H1 (cell line): Measurements from ENCODE around the gene VIPR2. TPM values are rescaled to one million over a fixed set of nuclear protein-coding genes. Genes with fewer than 3 reads are reported as not detected.

Source experiments
- CTCF ChIA-PET: fragments of 300-600 bp; sonication (Branson Sonifier 250); formaldehyde crosslinking; loops from one replicate; lab custom pipeline; 2021; ENCODE audit not compliant: partially characterized antibody; lab: Charles Lee
- POLR2A ChIA-PET: fragments of 300-600 bp; sonication (Branson Sonifier 250); formaldehyde crosslinking; loops from one replicate; lab custom pipeline; 2021; ENCODE audit warnings: inconsistent platforms; ENCODE audit not compliant: partially characterized antibody; lab: Charles Lee
- DNase-seq, 2 experiments: peaks; one replicate each; pipeline versions ENCODE4 v3.0.0 to v3.0.0-alpha.2; 2010 to 2022; ENCODE audit warnings: low spot score in 2 of 2, low read depth in 1 of 2, mixed read lengths in 1 of 2
- FAIRE-seq: peaks from 2 replicates; lab custom pipeline; 2011; peaks lifted over from hg19 to GRCh38; lab: Jason Lieb, UNC
- H2AFZ ChIP-seq: 2 replicates; pipeline ENCODE4 v1.8.1; 2012; ENCODE audit warnings: low read length, inconsistent platforms
- H2AK5ac ChIP-seq: 2 replicates; pipeline ENCODE4 v1.6.1; 2013; ENCODE audit warnings: low read depth, low read length
- H2BK120ac ChIP-seq: replicated peaks from 2 replicates; pipeline ENCODE3; 2013; ENCODE audit warnings: low read depth, low read length, inconsistent platforms
- H2BK12ac ChIP-seq: 2 replicates; pipeline ENCODE4 v1.6.1; 2013; ENCODE audit warnings: low read depth, low read length
- H2BK15ac ChIP-seq: 2 replicates; pipeline ENCODE4 v1.6.1; 2013; ENCODE audit warnings: low read length
- H2BK20ac ChIP-seq: 2 replicates; pipeline ENCODE4 v1.6.1; 2013; ENCODE audit warnings: low read length
- H2BK5ac ChIP-seq: 2 replicates; pipeline ENCODE4 v1.6.1; 2013; ENCODE audit warnings: low read depth, low read length
- H3K14ac ChIP-seq: 2 replicates; pipeline ENCODE4 v1.6.1; 2013; ENCODE audit warnings: inconsistent platforms; ENCODE audit not compliant: insufficient read length
- H3K18ac ChIP-seq: 2 replicates; pipeline ENCODE4 v1.6.1; 2013; ENCODE audit warnings: low read length; ENCODE audit errors: extremely low read depth
- H3K23ac ChIP-seq: 2 replicates; pipeline ENCODE4 v1.6.1; 2013; ENCODE audit warnings: inconsistent platforms; ENCODE audit not compliant: insufficient read length
- H3K23me2 ChIP-seq: 2 replicates; pipeline ENCODE4 v1.6.1; 2013; ENCODE audit warnings: low read depth, low read length
- H3K27ac ChIP-seq: 2 replicates; pipeline ENCODE4 v1.6.1; 2011; ENCODE audit warnings: low read depth, low read length, inconsistent platforms
- H3K27me3 ChIP-seq, 4 experiments: replicated peaks in 1 of 4; 1 replicate in 1 of 4; 2 replicates in 3 of 4; pipeline versions ENCODE4 v1.6.1 to v1.8.1; 2011 to 2013; ENCODE audit warnings: low read length in 3 of 4, mild to moderate bottlenecking in 3 of 4, inconsistent platforms in 2 of 4, mixed read lengths in 2 of 4, moderate library complexity in 1 of 4; ENCODE audit not compliant: control insufficient read depth in 3 of 4, insufficient read depth in 3 of 4; ENCODE audit errors: extremely low read depth in 1 of 4
- H3K36me3 ChIP-seq, 4 experiments: 2 replicates each; pipeline versions ENCODE4 v1.6.1 to v1.8.1; 2011 to 2013; ENCODE audit warnings: mild to moderate bottlenecking in 4 of 4, low read length in 3 of 4, moderate library complexity in 2 of 4, control low read depth in 1 of 4, inconsistent platforms in 1 of 4; ENCODE audit not compliant: insufficient read depth in 4 of 4, control insufficient read depth in 2 of 4
- H3K4ac ChIP-seq: replicated peaks from 2 replicates; pipeline ENCODE3; 2013; ENCODE audit warnings: low read length, low read depth, mixed read lengths, inconsistent platforms; ENCODE audit not compliant: insufficient read length
- H3K4me1 ChIP-seq, 4 experiments: replicated peaks in 1 of 4; 1 replicate in 1 of 4; 2 replicates in 3 of 4; pipeline versions ENCODE4 v1.6.1 to v1.8.1; 2011 to 2013; ENCODE audit warnings: low read length in 3 of 4, inconsistent platforms in 2 of 4, mixed read lengths in 1 of 4; ENCODE audit not compliant: insufficient read depth in 4 of 4, control insufficient read depth in 3 of 4
- H3K4me2 ChIP-seq, 2 experiments: 2 replicates each; pipeline versions ENCODE4 v1.6.1 to v1.8.1; 2011 to 2013; ENCODE audit warnings: low read depth in 2 of 2, low read length in 2 of 2, control low read depth in 1 of 2, inconsistent platforms in 1 of 2, mild to moderate bottlenecking in 1 of 2; ENCODE audit not compliant: insufficient read depth in 1 of 2
- H3K4me3 ChIP-seq, 4 experiments: fragments of 200-600, 300-600 bp in 1 of 4; sonication (generic), shearing (Covaris generic), sonication (Bioruptor Twin) in 1 of 4; 2 replicates each; pipeline versions ENCODE4 v1.5.1 to v1.8.1; 2011 to 2016; ENCODE audit warnings: low read length in 4 of 4, low read depth in 3 of 4, control low read depth in 2 of 4, inconsistent platforms in 2 of 4, mild to moderate bottlenecking in 2 of 4, mixed read lengths in 1 of 4, moderate library complexity in 1 of 4; ENCODE audit not compliant: insufficient read depth in 2 of 4; ENCODE audit errors: extremely low read depth in 1 of 4
- H3K56ac ChIP-seq: replicated peaks from 2 replicates; pipeline ENCODE3; 2013; ENCODE audit warnings: low read depth, mild to moderate bottlenecking, mixed read lengths, low read length, inconsistent platforms; ENCODE audit not compliant: insufficient read length
- H3K79me1 ChIP-seq: 2 replicates; pipeline ENCODE4 v1.6.1; 2013; ENCODE audit warnings: low read depth, low read length, control low read depth
- H3K79me2 ChIP-seq, 2 experiments: 2 replicates each; pipeline versions ENCODE4 v1.6.1 to v1.8.1; 2012 to 2013; ENCODE audit warnings: low read length in 2 of 2, mild to moderate bottlenecking in 2 of 2, inconsistent platforms in 1 of 2; ENCODE audit not compliant: insufficient read depth in 2 of 2, control insufficient read depth in 1 of 2
- H3K9ac ChIP-seq, 4 experiments: replicated peaks in 1 of 4; 1 replicate in 1 of 4; 2 replicates in 3 of 4; pipeline versions ENCODE4 v1.6.1 to v1.8.1; 2011 to 2013; ENCODE audit warnings: low read depth in 3 of 4, low read length in 3 of 4, control low read depth in 2 of 4, mild to moderate bottlenecking in 2 of 4, moderate library complexity in 2 of 4, inconsistent platforms in 1 of 4; ENCODE audit errors: extremely low read depth in 1 of 4
- H3K9me3 ChIP-seq, 2 experiments: 2 replicates each; pipeline versions ENCODE4 v1.6.1 to v1.8.1; 2012 to 2013; ENCODE audit warnings: mild to moderate bottlenecking in 2 of 2, moderate library complexity in 2 of 2, control low read depth in 1 of 2, inconsistent platforms in 1 of 2, low read depth in 1 of 2, low read length in 1 of 2, mixed read lengths in 1 of 2; ENCODE audit not compliant: insufficient read depth in 2 of 2
- H4K20me1 ChIP-seq, 2 experiments: replicated peaks in 1 of 2; 2 replicates each; pipeline versions ENCODE3 to v1.8.1; 2011 to 2013; ENCODE audit warnings: inconsistent platforms in 2 of 2, low read length in 2 of 2, mild to moderate bottlenecking in 1 of 2; ENCODE audit not compliant: insufficient read depth in 2 of 2, control insufficient read depth in 1 of 2
- H4K5ac ChIP-seq: 2 replicates; pipeline ENCODE4 v1.6.1; 2013; ENCODE audit warnings: low read length, low read depth, mixed read lengths, inconsistent platforms; ENCODE audit not compliant: insufficient read length
- H4K8ac ChIP-seq: 2 replicates; pipeline ENCODE4 v1.8.0; 2013; ENCODE audit warnings: mild to moderate bottlenecking, moderate library complexity, low read length, inconsistent platforms; ENCODE audit not compliant: insufficient read depth; ENCODE audit errors: extremely low read depth
- H4K91ac ChIP-seq: replicated peaks from 2 replicates; pipeline ENCODE3; 2013; ENCODE audit warnings: low read length, mixed read lengths, inconsistent platforms; ENCODE audit not compliant: insufficient read length
- CEBPB ChIP-seq: IDR thresholded peaks from 2 replicates; pipeline ENCODE4 v1.6.1; 2012; ENCODE audit warnings: low read depth, low read length
- RAD21 ChIP-seq, 2 experiments: IDR thresholded peaks in 1 of 2; conservative IDR thresholded peaks in 1 of 2; 2 replicates each; pipeline ENCODE4 v1.6.1; 2011; ENCODE audit warnings: low read depth in 2 of 2, low read length in 2 of 2, improper control_type of control experiment in 1 of 2, inconsistent platforms in 1 of 2, mild to moderate bottlenecking in 1 of 2, moderate library complexity in 1 of 2
- WGBS, 2 experiments: shearing (Covaris generic) in 1 of 2; methylation state at CpG; one replicate each; pipeline versions ENCODE4 v1.1.6 to v1.1.7; 2013 to 2015; ENCODE audit warnings: low lambda C conversion rate in 2 of 2, mixed read lengths in 2 of 2, inconsistent platforms in 1 of 2, low coverage in 1 of 2, missing lambda C conversion rate in 1 of 2; ENCODE audit not compliant: insufficient replicate concordance in 2 of 2, insufficient coverage in 1 of 2, insufficient read length in 1 of 2; ENCODE audit errors: extremely low coverage in 1 of 2, missing lambda C conversion rate in 1 of 2; 5-methylcytosine and 5-hydroxymethylcytosine counted together
- polyA plus RNA-seq, 7 experiments: library from polyadenylated mRNA; depleted of rRNA in 3 of 7; stranded (reverse) in 5 of 7; unstranded in 2 of 7; fragments of >200 nt in 5 of 7; fragments of 200-250 nt in 2 of 7; gene quantifications; 1 replicate in 5 of 7; 2 replicates in 1 of 7; 4 replicates in 1 of 7; pipeline versions ENCODE4 v1.2.1 to v1.2.3, GENCODE V29; 2011 to 2013; ENCODE audit warnings: missing spikeins in 2 of 7, mixed read lengths in 2 of 7
- total RNA-seq: library from RNA; stranded (reverse); fragmentation: NEBNext Ultra II Directional; extraction: Animal tissue kit (Norgen Biotek cat#: 25700); gene quantifications from 2 replicates; pipeline ENCODE4 v1.2.1, GENCODE V29; 2021

The VIPR2 gene
- total and polyA plus RNA-seq, 2 of the 8 experiments (the other 6 are each of a cell fraction or from before 2014, with no cell fraction given): 2.4 to 6.3 TPM

- DNase-seq (no peak), FAIRE-seq (no peak)
- no peaks in the 10 kb centered on the region for H3K36me3 ChIP-seq
- H4K8ac ChIP-seq: no peak overlapping the region
- H4K5ac ChIP-seq: no peak overlapping the region
- TF ChIP-seq CEBPB: peak; percentile 67; the same call in 1 of the 2 replicates
- no peak for TF ChIP-seq RAD21 (IDR thresholded peaks at IDR 0.05 in 1 of 2, conservative IDR thresholded peaks at IDR 0.05 in 1 of 2; ENCODE audit: low read depth in 2 of 2, low read length in 2 of 2)
- no peak overlapping the region for H3K14ac ChIP-seq
- no peaks in the 10 kb centered on the region for H3K23me2 ChIP-seq
- no peaks in the 10 kb centered on the region; a peak in 1 of 7 replicates for H3K27me3 ChIP-seq
- H3K23ac ChIP-seq: no peak overlapping the region
- ChIA-PET CTCF (no interaction called here), POLR2A (no interaction called here)
- no peak overlapping the region for H2BK20ac ChIP-seq
- no peak overlapping the region for H3K4me2 ChIP-seq
- H3K4me1 ChIP-seq: no peaks in the 10 kb centered on the region; a peak in 1 of 7 replicates
- H3K4ac ChIP-seq: no peak overlapping the region
- no peak overlapping the region for H4K91ac ChIP-seq
- no peak overlapping the region for H2BK15ac ChIP-seq
- WGBS, 2 experiments: 76% methylated on average over 3 of the region's 3 CpGs; no CpG with 5 or more reads in 1 of the 2 experiments
- no peak overlapping the region for H2BK5ac ChIP-seq
- H3K4me3 ChIP-seq: no peak overlapping the region
- H3K56ac ChIP-seq: no peak overlapping the region
- H3K18ac ChIP-seq: no peak overlapping the region
- no peaks in the 10 kb centered on the region for H3K9me3 ChIP-seq
- no peak overlapping the region for H2BK12ac ChIP-seq
- no peak overlapping the region for H3K9ac ChIP-seq
- H2AK5ac ChIP-seq: no peak overlapping the region
- H2BK120ac ChIP-seq: no peak overlapping the region
- no peaks in the 10 kb centered on the region for H4K20me1 ChIP-seq
- 0 out of 2 replicates have a peak, but pooled peaks cover 2% of the 10 kb centered on the region for H3K79me1 ChIP-seq
- H3K79me2 ChIP-seq: no peaks in the 10 kb centered on the region
- H2AFZ ChIP-seq: no peak overlapping the region
- H3K27ac ChIP-seq: no peak overlapping the region
Observed at GRCh38 chr7:159125955-159126270, 18.8 kb downstream of the VIPR2 start.
